HTR-8/SVneo (cell line): ENCODE results near the gene BCL2.

Source experiments
- DNase-seq: peaks from one replicate; pipeline ENCODE4 v3.0.0; 2011; ENCODE audit warnings: low spot score, mixed read lengths; ENCODE audit not compliant: insufficient read length
- FAIRE-seq: peaks from 2 replicates; lab custom pipeline; 2011; peaks lifted over from hg19 to GRCh38; lab: Jason Lieb, UNC

Gene BCL2

DNA sequence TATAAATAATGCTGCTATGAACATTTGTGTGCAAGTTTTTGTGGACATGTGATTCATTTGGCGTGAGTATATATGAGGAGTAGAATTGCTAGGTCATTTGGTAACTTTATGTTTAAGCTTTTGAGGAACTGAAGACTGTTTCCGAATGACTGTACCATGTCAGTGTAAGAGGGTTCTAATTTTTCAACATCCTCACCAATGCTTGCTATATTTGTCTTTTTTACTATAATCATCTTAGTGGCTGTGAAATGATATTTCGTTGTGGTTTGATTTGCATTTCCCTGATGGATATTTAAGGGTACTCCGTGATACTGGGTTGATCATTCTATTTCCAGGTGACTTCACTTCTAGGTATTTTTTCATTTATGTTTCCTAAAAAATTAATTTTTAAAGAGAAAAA lies 241.1 kb downstream of the BCL2 start:
- no peak for DNase-seq
- no peak for FAIRE-seq

DNA sequence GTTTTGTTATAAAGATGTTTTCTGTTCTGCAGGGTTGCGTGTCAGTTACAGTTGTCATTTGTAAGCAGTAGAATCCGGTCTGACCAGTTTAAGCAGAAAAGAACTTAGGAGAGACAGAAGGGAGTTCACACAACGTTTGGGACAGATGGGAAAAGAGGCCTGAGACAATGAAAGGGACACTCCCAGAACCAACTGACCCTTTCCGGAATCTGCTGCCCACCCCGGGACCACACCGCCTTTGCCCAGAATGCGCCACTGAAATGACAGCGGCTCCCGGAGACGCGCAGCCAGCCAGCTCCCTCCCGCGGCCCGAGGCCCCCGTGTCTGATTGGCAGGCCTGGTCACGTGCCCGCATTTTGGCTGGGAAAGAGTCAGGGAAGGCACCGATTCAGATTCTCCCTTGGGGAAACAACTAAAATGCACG lies 244.6 kb downstream of the BCL2 start:
- FAIRE-seq (no peak), DNase-seq (peak; percentile 44)

DNA sequence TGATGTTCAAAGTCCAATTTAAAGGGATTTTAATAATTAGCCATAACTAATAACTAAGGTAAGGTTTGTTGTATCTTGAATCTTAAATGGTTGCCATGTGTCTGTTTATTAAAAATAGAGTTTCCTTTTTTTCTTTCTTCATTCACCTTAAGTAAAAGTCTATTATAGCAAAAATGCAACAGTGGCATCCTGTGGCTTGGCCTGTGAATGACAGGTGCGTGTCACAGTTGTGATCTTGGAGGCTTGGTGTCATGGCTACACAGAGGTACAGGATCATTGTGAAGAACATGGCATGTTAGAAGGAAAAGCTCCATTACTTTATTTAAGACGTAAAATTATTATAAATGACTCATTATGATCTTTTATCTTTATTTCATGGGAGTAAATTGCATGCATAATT lies 246.1 kb downstream of the BCL2 start:
- FAIRE-seq = no peak

More for the DNA sequence above, 246.1 kb downstream of the BCL2 start:
- DNase-seq = no peak
